HG03135 (cell line): ENCODE measurements around the gene TAS1R1.

Experiments
- ATAC-seq: cut with Tn5 transposase; IDR thresholded peaks from one replicate; pipeline ENCODE4 v1.9.1; 2021; ENCODE audit warnings: mild to moderate bottlenecking, moderate library complexity; ENCODE audit not compliant: unreplicated experiment

Gene TAS1R1

GRCh38 chr1:6627841-6628545 lies 72.9 kb downstream of the TAS1R1 start:
- no peak for ATAC-seq

DNA sequence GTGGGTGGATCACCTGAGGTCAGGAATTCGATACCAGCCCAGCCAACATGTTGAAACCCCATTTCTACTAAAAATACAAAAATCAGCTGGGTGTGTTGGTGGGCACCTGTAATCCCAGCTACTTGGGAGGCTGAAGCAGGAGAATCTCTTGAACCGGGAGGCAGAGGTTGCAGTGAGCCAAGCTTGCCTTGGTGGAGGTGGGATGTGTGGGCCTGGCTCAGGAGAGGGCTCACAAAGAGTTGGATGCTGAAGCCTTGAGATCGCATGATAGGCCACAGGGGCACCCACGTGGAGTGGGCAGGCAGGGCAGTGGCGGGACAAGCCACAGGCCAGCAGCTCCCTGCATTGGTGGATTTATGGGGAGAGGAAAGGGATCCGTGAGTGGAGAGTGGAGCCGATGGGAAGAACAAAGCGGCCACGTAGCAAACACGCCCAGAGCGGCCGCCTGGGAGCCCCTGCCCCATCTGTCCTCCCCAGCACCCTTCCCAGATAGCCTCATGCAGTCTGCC lies 73.9 kb downstream of the TAS1R1 start:
- no peak for ATAC-seq
